Superior temporal gyrus (tissue), 1 donor: Measurements from ENCODE around the gene MT1HL1.
"Not testable (repeated sequence)": the region's sequence is repeated elsewhere in the genome, so short reads cannot be mapped to it uniquely, and the experiment has no call there.

Source experiments
- DNase-seq: peaks from one replicate; pipeline ENCODE4 v3.0.0-alpha.2; 2016; ENCODE audit errors: extremely low spot score

MT1HL1 gene

GRCh38 chr1:237016626-237017025 lies 12.4 kb upstream of the MT1HL1 start:
- DNase-seq: no peak

- DNase-seq: no peak
Observed at GRCh38 chr1:237013608-237014007, 9.4 kb upstream of the MT1HL1 start.

- DNase-seq: no peak
Observed at GRCh38 chr1:237012788-237013383, 8.6 kb upstream of the MT1HL1 start.

- DNase-seq: no peak
Observed at GRCh38 chr1:237012361-237012760, 8.1 kb upstream of the MT1HL1 start.

- no peak for DNase-seq
Observed at GRCh38 chr1:237011432-237011831, 7.2 kb upstream of the MT1HL1 start.

- no peak for DNase-seq
Observed at GRCh38 chr1:237009611-237010010, 5.4 kb upstream of the MT1HL1 start.

- no peak for DNase-seq
Observed at GRCh38 chr1:237007147-237007881, 3.1 kb upstream of the MT1HL1 start.

- DNase-seq: no peak
Observed at GRCh38 chr1:237005674-237006073, 1.4 kb upstream of the MT1HL1 start.

GRCh38 chr1:237003516-237003915 lies 725 bp downstream of the MT1HL1 start:
- no peak for DNase-seq

GRCh38 chr1:237000191-237000590 lies 4.0 kb downstream of the MT1HL1 start:
- no peak for DNase-seq

GRCh38 chr1:236998546-236998945 lies 5.7 kb downstream of the MT1HL1 start:
- no peak for DNase-seq

GRCh38 chr1:236997882-236998281 lies 6.4 kb downstream of the MT1HL1 start:
- DNase-seq: no peak

- no peak for DNase-seq
Observed at GRCh38 chr1:236997361-236997760, 6.9 kb downstream of the MT1HL1 start.

- DNase-seq: no peak
Observed at GRCh38 chr1:236994450-236994849, 9.8 kb downstream of the MT1HL1 start.

GRCh38 chr1:236992449-236992848 lies 11.8 kb downstream of the MT1HL1 start:
- DNase-seq: no peak

GRCh38 chr1:236990052-236990445 lies 14.2 kb downstream of the MT1HL1 start:
- no peak for DNase-seq

GRCh38 chr1:236989290-236990051 lies 14.8 kb downstream of the MT1HL1 start:
- DNase-seq: no peak

GRCh38 chr1:236983818-236984217 lies 20.4 kb downstream of the MT1HL1 start:
- DNase-seq: no peak

GRCh38 chr1:236982380-236982779 lies 21.9 kb downstream of the MT1HL1 start:
- peak; percentile 10 for DNase-seq

GRCh38 chr1:236981431-236981830 lies 22.8 kb downstream of the MT1HL1 start:
- DNase-seq: not testable (repeated sequence)

- peak; percentile 39 for DNase-seq
Observed at GRCh38 chr1:236980673-236981072, 23.6 kb downstream of the MT1HL1 start.

- DNase-seq: peak; percentile 67
Observed at GRCh38 chr1:236979149-236979900, 24.9 kb downstream of the MT1HL1 start.
